GM18505 (cell line): ENCODE data around the gene SLC2A3.
"Not testable (repeated sequence)": the region's sequence is repeated elsewhere in the genome, so short reads cannot be mapped to it uniquely, and the experiment has no call there.

Experiments
- ATAC-seq: cut with Tn5 transposase; IDR thresholded peaks from one replicate; pipeline ENCODE4 v1.9.1; 2021; ENCODE audit not compliant: unreplicated experiment
- POLR2A ChIP-seq: IDR thresholded peaks from 4 replicates; pipeline ENCODE4 v1.6.1; 2011; ENCODE audit warnings: borderline replicate concordance; ENCODE audit not compliant: insufficient read depth, insufficient read length; ENCODE audit errors: extremely low read depth

SLC2A3 gene

GRCh38 chr12:7961395-7962178 is 25.6 kb upstream of the SLC2A3 start:
- no peak for ATAC-seq
- no peak for TF ChIP-seq POLR2A

- ATAC-seq: no peak
- peak; percentile 62 for TF ChIP-seq POLR2A
Measured at GRCh38 chr12:7959701-7960121, 23.7 kb upstream of the SLC2A3 start.

- no peak for TF ChIP-seq POLR2A
Measured at GRCh38 chr12:7959278-7959677, 23.3 kb upstream of the SLC2A3 start.

GRCh38 chr12:7954877-7955276 is 18.9 kb upstream of the SLC2A3 start:
- ATAC-seq: not testable (repeated sequence)

More at GRCh38 chr12:7959278-7959677, 23.3 kb upstream of the SLC2A3 start:
- ATAC-seq: no peak

- ATAC-seq: not testable (repeated sequence)
Measured at GRCh38 chr12:7954418-7954817, 18.4 kb upstream of the SLC2A3 start.

- not testable (repeated sequence) for ATAC-seq
Measured at GRCh38 chr12:7953912-7954311, 17.9 kb upstream of the SLC2A3 start.

- TF ChIP-seq POLR2A: no peak
- no peak for ATAC-seq
Measured at GRCh38 chr12:7951671-7952070, 15.7 kb upstream of the SLC2A3 start.

GRCh38 chr12:7950230-7950943 is 14.4 kb upstream of the SLC2A3 start:
- not testable (repeated sequence) for ATAC-seq

- ATAC-seq: no peak
Measured at GRCh38 chr12:7948589-7949260, 12.7 kb upstream of the SLC2A3 start.

GRCh38 chr12:7947011-7947410 is 11.0 kb upstream of the SLC2A3 start:
- no peak for TF ChIP-seq POLR2A
- no peak for ATAC-seq

More at GRCh38 chr12:7948589-7949260, 12.7 kb upstream of the SLC2A3 start:
- no peak for TF ChIP-seq POLR2A

GRCh38 chr12:7944760-7945159 is 8.8 kb upstream of the SLC2A3 start:
- not testable (repeated sequence) for ATAC-seq

- ATAC-seq: no peak
- TF ChIP-seq POLR2A: no peak
Measured at GRCh38 chr12:7940906-7941305, 4.9 kb upstream of the SLC2A3 start.

- no peak for TF ChIP-seq POLR2A
- no peak for ATAC-seq
Measured at GRCh38 chr12:7937833-7938506, 2.0 kb upstream of the SLC2A3 start.

GRCh38 chr12:7934889-7935492 is 996 bp downstream of the SLC2A3 start:
- no peak for TF ChIP-seq POLR2A
- ATAC-seq: no peak
